Stimulated activated CD4-positive, alpha-beta T cell treated with anti-CD3 and anti-CD28 coated beads, TNF-alpha, amount 100 ng/mL, for 48 hours (primary cell): ENCODE data around the gene DMBT1.
A peak's percentile ranks its signal among the peaks of the same experiment; 100 is the strongest.

ENCODE experiments used
- DNase-seq, 3 donors: peaks; one replicate each; pipeline ENCODE4 v3.0.0-alpha.2; 2020; ENCODE audit warnings: low read depth in 3 of 3

DMBT1 gene

GRCh38 chr10:122646511-122647382, 86.2 kb downstream of the DMBT1 start:
- no peak for DNase-seq

DNA sequence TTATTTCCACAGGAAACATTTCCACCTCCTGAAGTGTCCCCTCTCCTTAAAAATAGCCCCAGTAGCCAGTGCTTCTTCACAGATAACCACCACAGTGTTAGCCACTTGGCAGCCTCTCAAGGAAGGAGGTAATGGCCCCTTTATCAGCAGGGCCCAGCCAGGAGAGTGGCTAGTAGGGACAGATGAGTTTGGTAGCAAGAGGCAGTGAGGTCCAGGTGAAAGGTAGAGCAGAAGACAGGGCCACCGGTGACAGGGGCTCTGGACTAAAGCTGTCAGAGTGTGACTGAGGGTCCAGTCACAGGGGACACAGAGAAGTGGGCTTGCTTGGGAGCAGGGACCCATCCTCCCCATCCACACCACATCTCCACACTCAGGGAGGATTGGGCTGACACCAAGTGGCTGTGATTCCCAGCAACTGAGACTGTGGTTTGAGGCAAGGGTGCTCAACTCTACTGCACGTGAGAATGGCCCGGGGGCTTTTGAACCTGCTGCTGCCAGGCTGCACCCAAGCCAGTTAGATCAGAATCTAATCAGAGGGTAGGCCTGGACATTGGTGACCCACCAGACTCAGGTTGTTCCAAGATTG, 86.9 kb downstream of the DMBT1 start:
- no peak for DNase-seq

DNA sequence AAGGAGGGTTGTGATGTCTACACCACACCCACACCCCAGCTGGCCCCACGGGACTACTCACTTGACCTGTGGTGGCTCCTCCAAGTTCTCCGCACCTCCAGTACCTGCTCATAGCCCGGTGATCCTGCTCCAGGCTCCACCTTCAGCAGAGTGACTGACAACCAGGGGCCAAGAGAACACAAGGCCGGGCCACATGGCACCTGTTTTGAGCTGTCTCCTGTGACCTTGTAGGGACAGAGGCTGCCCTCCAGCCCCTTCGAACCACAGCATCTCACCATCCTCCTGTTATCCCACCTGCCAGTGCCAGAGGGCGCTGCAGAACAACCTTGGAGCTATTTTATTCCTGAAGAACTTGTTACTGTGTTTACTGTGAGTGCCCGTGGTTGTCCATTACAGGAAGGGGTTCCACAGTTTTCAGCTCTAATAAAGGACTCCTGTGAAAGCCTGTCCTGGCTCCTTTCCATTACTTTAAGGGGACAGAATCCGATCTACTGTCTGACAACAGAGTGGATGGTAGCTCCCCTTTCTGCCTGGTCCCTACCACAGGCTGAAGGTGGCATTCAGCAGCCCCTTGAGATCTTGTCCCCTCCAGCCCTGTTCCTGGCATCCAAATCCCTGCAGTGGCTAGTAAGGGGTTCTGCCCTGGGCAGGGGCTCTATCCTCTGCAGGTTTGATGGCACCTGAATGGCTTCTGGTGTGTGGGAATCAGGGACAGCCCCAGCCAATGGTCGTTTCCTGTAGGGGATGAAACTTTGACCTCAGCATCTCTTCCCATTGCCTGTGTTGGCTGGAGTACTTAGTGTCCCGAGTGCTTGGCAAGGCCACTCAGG, 88.3 kb downstream of the DMBT1 start:
- DNase-seq, result peak in 1 of 3 donors; percentile 10

- DNase-seq, result no peak
Measured at GRCh38 chr10:122649903-122650302, 89.3 kb downstream of the DMBT1 start.

GRCh38 chr10:122650331-122650730, 89.8 kb downstream of the DMBT1 start:
- no peak for DNase-seq

- no peak for DNase-seq
Measured at GRCh38 chr10:122655524-122656307, 95.2 kb downstream of the DMBT1 start.

DNA sequence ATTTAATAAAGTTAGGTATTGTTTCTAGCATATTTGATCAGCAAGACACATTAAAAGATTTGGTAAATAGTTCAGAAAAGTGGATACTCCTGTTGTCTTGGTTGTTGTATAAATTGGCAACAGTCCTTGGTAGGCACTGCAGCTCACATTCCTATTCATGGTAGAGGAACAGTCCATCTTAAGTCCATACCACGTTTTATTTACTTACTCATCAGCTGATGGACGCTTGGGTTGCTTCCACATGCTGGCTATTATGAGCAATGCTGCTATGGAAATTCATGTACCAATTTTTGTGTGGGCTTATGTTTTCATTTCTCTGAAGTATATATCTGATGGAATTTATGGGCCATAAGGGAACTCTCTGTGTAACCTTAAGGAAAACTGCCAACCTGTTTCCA, 95.8 kb downstream of the DMBT1 start:
- no peak for DNase-seq

DNA sequence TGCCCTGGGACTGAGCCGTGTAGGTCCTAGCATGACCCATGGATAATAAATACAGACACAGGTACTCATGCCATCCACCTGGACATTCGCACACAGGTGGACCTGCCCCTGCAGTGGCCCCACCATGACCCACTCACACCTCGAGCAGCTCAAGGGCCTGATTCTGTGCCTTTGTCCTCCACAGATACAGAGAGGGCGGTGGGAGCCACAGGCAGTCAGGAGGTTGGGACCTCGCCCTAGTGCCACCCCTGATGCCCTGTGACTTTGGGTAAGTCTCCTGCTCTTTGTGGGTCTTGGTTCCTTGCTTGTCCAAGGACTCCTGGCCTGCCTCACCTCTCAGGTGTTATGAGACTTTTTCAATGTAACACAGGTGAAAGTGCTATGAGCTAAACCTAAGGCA, 96.2 kb downstream of the DMBT1 start:
- DNase-seq, result no peak

GRCh38 chr10:122657255-122657654, 96.7 kb downstream of the DMBT1 start:
- no peak for DNase-seq

GRCh38 chr10:122657729-122658128, 97.2 kb downstream of the DMBT1 start:
- DNase-seq, result no peak

GRCh38 chr10:122658356-122659049, 97.9 kb downstream of the DMBT1 start:
- DNase-seq, result no peak

- DNase-seq, result no peak
Measured at GRCh38 chr10:122659126-122659525, 98.6 kb downstream of the DMBT1 start.

GRCh38 chr10:122659651-122660050, 99.1 kb downstream of the DMBT1 start:
- no peak for DNase-seq

GRCh38 chr10:122660696-122661095, 100.1 kb downstream of the DMBT1 start:
- no peak for DNase-seq

DNA sequence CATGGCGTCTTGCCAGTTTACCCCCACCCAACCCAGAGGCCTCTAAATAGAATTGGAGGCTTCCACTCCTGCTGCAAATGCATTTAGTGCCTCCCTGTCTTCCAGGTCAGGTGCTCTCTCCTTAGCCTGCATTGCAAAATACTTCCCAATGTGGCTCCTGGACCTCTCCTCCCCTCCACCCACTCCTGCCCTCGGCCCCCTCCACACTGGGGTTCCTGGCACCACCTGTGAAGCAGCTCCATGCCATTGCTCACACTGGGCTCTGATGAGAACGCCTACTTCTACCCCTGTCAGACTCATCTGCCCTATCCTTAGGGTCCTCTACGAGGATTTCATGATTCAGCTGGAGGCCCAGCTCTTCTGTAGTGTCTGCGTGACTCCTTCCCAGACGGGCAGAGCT, 101.7 kb downstream of the DMBT1 start:
- no peak for DNase-seq

GRCh38 chr10:122663516-122664130, 103.1 kb downstream of the DMBT1 start:
- DNase-seq, result no peak

DNA sequence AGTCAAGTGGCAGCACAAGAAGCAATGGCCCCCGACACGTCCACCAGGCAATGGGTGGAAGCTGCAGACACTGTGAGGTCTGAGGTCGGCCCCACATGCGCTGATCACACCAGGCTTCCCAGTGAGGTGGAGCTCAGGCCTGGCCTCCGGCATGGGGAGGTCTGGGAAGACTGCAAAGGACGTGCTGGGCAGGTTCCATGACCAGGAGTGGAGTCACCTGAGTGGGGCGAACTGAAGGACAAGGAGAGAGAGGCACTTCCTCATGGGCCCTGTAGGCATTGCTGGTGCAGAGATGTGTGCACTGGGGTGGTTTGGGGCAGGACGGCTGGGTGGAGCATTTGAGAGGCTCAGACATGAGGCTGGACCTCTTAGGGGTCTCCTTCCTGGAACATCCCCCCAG, 103.9 kb downstream of the DMBT1 start:
- no peak for DNase-seq

GRCh38 chr10:122665329-122665860, 104.8 kb downstream of the DMBT1 start:
- no peak for DNase-seq

GRCh38 chr10:122665946-122666345, 105.4 kb downstream of the DMBT1 start:
- DNase-seq, result no peak

- no peak for DNase-seq
Measured at GRCh38 chr10:122669045-122669444, 108.5 kb downstream of the DMBT1 start.
